Transverse colon (tissue), 4 donors: ENCODE data around the gene AOPEP. TPM values are rescaled to one million over a fixed set of nuclear protein-coding genes. Genes with fewer than 3 reads are reported as not detected.

Experiments used
- DNase-seq: peaks from one replicate; pipeline ENCODE4 v3.0.0-alpha.2; 2019
- H3K27ac ChIP-seq, 4 donors: fragments of 200-600 bp; sonication (generic); 2 replicates each; pipeline ENCODE4 v1.5.1; 2016 to 2018; ENCODE audit warnings: inconsistent platforms in 4 of 4
- H3K27me3 ChIP-seq: fragments of 200-600 bp; sonication (generic); 2 replicates; pipeline ENCODE4 v1.5.1; 2017; ENCODE audit warnings: inconsistent platforms
- H3K36me3 ChIP-seq, 4 donors: fragments of 200-600 bp; sonication (generic); 2 replicates each; pipeline ENCODE4 v1.5.1; 2017 to 2019; ENCODE audit warnings: inconsistent platforms in 4 of 4
- H3K4me1 ChIP-seq, 4 donors: fragments of 200-600 bp; sonication (generic); 2 replicates each; pipeline ENCODE4 v1.5.1; 2017 to 2020; ENCODE audit warnings: inconsistent platforms in 4 of 4
- H3K4me3 ChIP-seq, 4 donors: fragments of 200-600 bp; sonication (generic); 1 replicate in 1 of 4; 2 replicates in 3 of 4; pipeline versions ENCODE4 v1.5.1 to v1.6.1; 2017 to 2019; ENCODE audit warnings: inconsistent platforms in 4 of 4
- H3K9me3 ChIP-seq, 2 donors: fragments of 200-600 bp; sonication (generic); 2 replicates each; pipeline ENCODE4 v1.5.1; 2017 to 2019; ENCODE audit warnings: inconsistent platforms in 2 of 2
- CTCF ChIP-seq, 5 experiments: fragments of 200-600 bp in 3 of 5; fragments of 450-650 bp in 2 of 5; sonication (generic) in 3 of 5; IDR thresholded peaks; 1 replicate in 2 of 5; 2 replicates in 3 of 5; pipeline ENCODE4 v1.5.1; 2016 to 2017; ENCODE audit warnings: antibody characterized with exemption in 5 of 5, inconsistent platforms in 3 of 5, mild to moderate bottlenecking in 2 of 5, moderate library complexity in 1 of 5
- EP300 ChIP-seq: sonication (generic); formaldehyde crosslinking; IDR thresholded peaks from one replicate; pipeline ENCODE4 v1.6.1; 2017; ENCODE audit warnings: antibody characterized with exemption, low read depth
- POLR2A ChIP-seq: fragments of 450-650 bp; IDR thresholded peaks from one replicate; pipeline ENCODE4 v1.6.1; 2016; ENCODE audit warnings: antibody characterized with exemption, mild to moderate bottlenecking, moderate library complexity
- POLR2AphosphoS5 ChIP-seq, 3 donors: sonication (generic); formaldehyde crosslinking; IDR thresholded peaks; one replicate each; pipeline ENCODE4 v1.6.1; 2016; ENCODE audit warnings: antibody characterized with exemption in 3 of 3
- WGBS, 2 donors: methylation state at CpG; one replicate each; pipeline ENCODE4 v1.1.5; 2018; ENCODE audit warnings: low coverage in 1 of 2; 5-methylcytosine and 5-hydroxymethylcytosine counted together
- in situ Hi-C, 4 donors: fragments of 200-750 bp; cut with MboI; loops; one replicate each; pipeline versions ENCODE4 v1.15.0 to v1.15.1; 2017; ENCODE audit warnings: low sequenced_read_pairs in 3 of 4, low pct_ligation_motif_present in 1 of 4, low pct_unique_long_range_greater_than_20kb in 1 of 4
- intact Hi-C: fragments of 100-400 bp; cut with DNase I; formaldehyde crosslinking; loops from one replicate; pipeline ENCODE4 v1.15.1; 2023; ENCODE audit warnings: low total_unique reads
- total RNA-seq, 4 donors: library from RNA; depleted of rRNA; stranded (reverse); fragments of >200 nt; gene quantifications; one replicate each; pipeline ENCODE4 v1.1.0, GENCODE V29; 2016

Gene AOPEP
- total RNA-seq, 4 donors from 2014 or later, result 53.0 to 129 (median 92.7) TPM

- intact Hi-C loops, result loop anchor here (10.0 kb wide), 1 partner anchor 51 kb away; no protein-coding TSS in a partner anchor
- peak overlapping the region; percentile 60 to 78 (median 74) for H3K27ac ChIP-seq
- peaks cover 30 to 94% (median 50%) of the 10 kb centered on the region in 4 donors for H3K4me1 ChIP-seq
- TF ChIP-seq EP300 (no peak), CTCF (IDR thresholded peaks at IDR 0.05) (no peak), POLR2A (no peak), POLR2AphosphoS5 (IDR thresholded peaks at IDR 0.05) (no peak)
- H3K36me3 ChIP-seq, result peaks cover 0 to 12% (median 5%) of the 10 kb centered on the region in 4 donors
- no peaks in the 10 kb centered on the region for H3K9me3 ChIP-seq
- no peak overlapping the region for H3K4me3 ChIP-seq
- in situ Hi-C loops, result no loop called here
- DNase-seq, result no peak
- 59 to 83% methylated on average over 6 to 9 of the region's 9 CpGs for WGBS, 2 donors
- no peaks in the 10 kb centered on the region for H3K27me3 ChIP-seq
These were observed 296.9 kb downstream of the AOPEP start for GRCh38 chr9:95023217-95024003.

GRCh38 chr9:95024097-95024671 is 297.7 kb downstream of the AOPEP start:
- TF ChIP-seq CTCF (IDR thresholded peaks at IDR 0.05) (no peak), POLR2AphosphoS5 (IDR thresholded peaks at IDR 0.05) (peak in 1 of 3 donors; percentile 8)
- Histone ChIP-seq H3K27ac (peak overlapping the region; percentile 60 to 78 (median 74)), H3K4me1 (peaks cover 35 to 95% (median 52%) of the 10 kb centered on the region in 4 donors), H3K9me3 (no peaks in the 10 kb centered on the region), H3K27me3 (no peaks in the 10 kb centered on the region), H3K36me3 (peaks cover 0 to 10% (median 5%) of the 10 kb centered on the region in 4 donors), H3K4me3 (no peak overlapping the region)
- 61 to 62% methylated on average over 4 to 12 of the region's 12 CpGs for WGBS, 2 donors
- intact Hi-C loops, result loop anchor here (10.0 kb wide), 1 partner anchor 51 kb away; no protein-coding TSS in a partner anchor
- in situ Hi-C loops, result no loop called here
- no peak for DNase-seq

- H3K36me3 ChIP-seq, result peaks cover 0 to under 1% (median 0%) of the 10 kb centered on the region in 4 donors
- intact Hi-C loops, result loop anchor here (10.0 kb wide), 1 partner anchor 49 kb away; no protein-coding TSS in a partner anchor
- 30 to 45% methylated on average over 5 to 13 of the region's 13 CpGs for WGBS, 2 donors
These were observed 299.0 kb downstream of the AOPEP start for GRCh38 chr9:95025213-95026147.

More at GRCh38 chr9:95025213-95026147, 299.0 kb downstream of the AOPEP start:
- DNase-seq, result peak; percentile 62
- H3K27ac ChIP-seq, result peak overlapping the region; percentile 60 to 78 (median 74)
- H3K27me3 ChIP-seq, result no peaks in the 10 kb centered on the region
- no peak overlapping the region for H3K4me3 ChIP-seq
- in situ Hi-C loops, result no loop called here
- no peaks in the 10 kb centered on the region for H3K9me3 ChIP-seq
- TF ChIP-seq POLR2A, result no peak
- TF ChIP-seq POLR2AphosphoS5 (IDR thresholded peaks at IDR 0.05), result peak; percentile 35 to 50 (median 49)
- TF ChIP-seq EP300, result no peak
- peak; percentile 28 to 51 (median 33) for TF ChIP-seq CTCF (IDR thresholded peaks at IDR 0.05)
- peaks cover 31 to 88% (median 58%) of the 10 kb centered on the region in 4 donors for H3K4me1 ChIP-seq
